Bronchial epithelial cell (primary cell): ENCODE results near the gene TPST2. TPM values are rescaled to one million over a fixed set of nuclear protein-coding genes. Genes with fewer than 3 reads are reported as not detected.

Experiments used
- DNase-seq: peaks from one replicate; pipeline ENCODE4 v3.0.0-alpha.2; 2010; ENCODE audit warnings: low read depth
- FAIRE-seq: peaks from 2 replicates; lab custom pipeline; 2011; peaks lifted over from hg19 to GRCh38; lab: Jason Lieb, UNC
- H3K27me3 ChIP-seq: 2 replicates; pipeline ENCODE4 v1.5.1; 2011; ENCODE audit warnings: low read length; ENCODE audit not compliant: control insufficient read depth, insufficient read depth
- H3K36me3 ChIP-seq: 2 replicates; pipeline ENCODE4 v1.5.1; 2011; ENCODE audit warnings: low read length; ENCODE audit not compliant: control insufficient read depth, insufficient read depth
- H3K4me3 ChIP-seq: 2 replicates; pipeline ENCODE4 v1.5.1; 2011; ENCODE audit warnings: mild to moderate bottlenecking, low read depth, low read length, control low read depth
- total RNA-seq: library from RNA; depleted of rRNA; stranded (reverse); fragments of >200 nt; gene quantifications from 2 replicates; pipeline ENCODE4 v1.2.1, GENCODE V29; 2014
- TF ChIP-seq, protein P1 (sequence below): IDR thresholded peaks from 2 replicates; pipeline ENCODE4 v1.5.1; 2011; ENCODE audit warnings: mild to moderate bottlenecking, moderate library complexity, low read length, control low read depth, inconsistent platforms; ENCODE audit not compliant: insufficient read depth, severe bottlenecking

The TPST2 gene
- total RNA-seq, 1 donor from 2014 or later: 18.4 TPM

DNA sequence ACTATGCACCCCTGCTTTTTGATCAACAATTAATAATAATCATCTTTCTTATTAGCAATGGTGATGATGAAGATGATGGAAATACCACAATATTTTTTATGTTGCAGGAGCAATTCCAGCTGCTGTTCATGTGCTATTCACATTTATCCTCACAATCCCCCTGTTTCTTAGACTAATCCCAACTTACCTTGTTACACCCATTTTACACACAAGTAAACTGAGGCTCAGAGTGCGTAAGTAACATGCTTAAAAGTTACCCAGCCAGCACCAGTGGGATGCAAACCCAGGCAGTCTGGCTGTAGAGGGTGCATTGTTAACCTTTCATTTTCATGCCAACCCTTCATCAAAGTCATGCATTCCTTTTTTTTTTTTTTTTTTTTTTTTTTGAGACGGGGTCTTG lies 30.3 kb upstream of the TPST2 start:
- TF ChIP-seq, protein P1, sequence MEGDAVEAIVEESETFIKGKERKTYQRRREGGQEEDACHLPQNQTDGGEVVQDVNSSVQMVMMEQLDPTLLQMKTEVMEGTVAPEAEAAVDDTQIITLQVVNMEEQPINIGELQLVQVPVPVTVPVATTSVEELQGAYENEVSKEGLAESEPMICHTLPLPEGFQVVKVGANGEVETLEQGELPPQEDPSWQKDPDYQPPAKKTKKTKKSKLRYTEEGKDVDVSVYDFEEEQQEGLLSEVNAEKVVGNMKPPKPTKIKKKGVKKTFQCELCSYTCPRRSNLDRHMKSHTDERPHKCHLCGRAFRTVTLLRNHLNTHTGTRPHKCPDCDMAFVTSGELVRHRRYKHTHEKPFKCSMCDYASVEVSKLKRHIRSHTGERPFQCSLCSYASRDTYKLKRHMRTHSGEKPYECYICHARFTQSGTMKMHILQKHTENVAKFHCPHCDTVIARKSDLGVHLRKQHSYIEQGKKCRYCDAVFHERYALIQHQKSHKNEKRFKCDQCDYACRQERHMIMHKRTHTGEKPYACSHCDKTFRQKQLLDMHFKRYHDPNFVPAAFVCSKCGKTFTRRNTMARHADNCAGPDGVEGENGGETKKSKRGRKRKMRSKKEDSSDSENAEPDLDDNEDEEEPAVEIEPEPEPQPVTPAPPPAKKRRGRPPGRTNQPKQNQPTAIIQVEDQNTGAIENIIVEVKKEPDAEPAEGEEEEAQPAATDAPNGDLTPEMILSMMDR: no peak
- FAIRE-seq (no peak), DNase-seq (no peak)
- Histone ChIP-seq H3K36me3 (no peaks in the 10 kb centered on the region), H3K27me3 (no peaks in the 10 kb centered on the region), H3K4me3 (no peak overlapping the region)

DNA sequence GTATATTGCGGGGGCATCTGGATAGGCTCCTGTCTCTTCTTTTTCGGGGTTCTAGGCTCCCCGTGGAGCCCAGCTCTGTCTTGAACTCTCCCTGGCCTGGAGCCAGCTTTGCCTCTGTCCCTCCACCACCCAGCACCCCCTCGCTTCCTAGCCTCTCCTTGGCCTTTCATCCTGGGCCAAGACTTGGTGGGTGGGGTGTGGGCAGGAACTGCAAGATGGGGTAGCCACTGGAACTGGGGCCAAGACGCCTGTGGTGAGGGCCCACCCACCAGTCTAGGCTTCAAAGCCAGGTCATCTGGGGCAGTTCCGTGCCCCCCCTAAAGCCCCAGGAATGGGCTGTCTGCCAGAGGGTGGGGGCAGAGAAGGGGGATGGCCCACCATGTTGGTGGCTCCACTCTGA lies 29.6 kb upstream of the TPST2 start:
- TF ChIP-seq, protein P1: no peak
- Histone ChIP-seq H3K27me3 (peaks cover 2% of the 10 kb centered on the region), H3K4me3 (no peak overlapping the region), H3K36me3 (no peaks in the 10 kb centered on the region)
- FAIRE-seq: no peak
- no peak for DNase-seq

DNA sequence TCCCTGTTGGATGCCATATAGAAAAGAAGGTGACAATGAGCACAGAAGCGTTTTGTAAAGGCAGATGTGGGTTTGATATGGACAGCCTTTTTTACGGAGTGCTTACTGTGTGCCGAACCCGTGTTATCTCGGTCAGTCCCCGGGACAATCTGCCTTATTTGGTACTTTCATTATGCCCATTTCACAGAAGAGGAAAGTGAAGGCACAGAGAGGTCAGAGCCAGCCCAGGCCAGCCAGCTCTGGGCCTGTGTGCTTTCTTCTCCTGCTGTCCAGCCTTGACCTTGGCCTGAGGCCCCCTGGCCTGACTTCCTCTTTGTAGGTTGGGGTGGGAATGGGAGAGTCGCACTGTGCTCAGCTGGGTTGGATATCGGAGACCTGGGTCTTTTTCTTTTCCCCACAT lies 28.5 kb upstream of the TPST2 start:
- no peak for FAIRE-seq
- DNase-seq: no peak
- Histone ChIP-seq H3K4me3 (no peak overlapping the region), H3K27me3 (peaks cover 2% of the 10 kb centered on the region), H3K36me3 (no peaks in the 10 kb centered on the region)
- TF ChIP-seq, protein P1: no peak

DNA sequence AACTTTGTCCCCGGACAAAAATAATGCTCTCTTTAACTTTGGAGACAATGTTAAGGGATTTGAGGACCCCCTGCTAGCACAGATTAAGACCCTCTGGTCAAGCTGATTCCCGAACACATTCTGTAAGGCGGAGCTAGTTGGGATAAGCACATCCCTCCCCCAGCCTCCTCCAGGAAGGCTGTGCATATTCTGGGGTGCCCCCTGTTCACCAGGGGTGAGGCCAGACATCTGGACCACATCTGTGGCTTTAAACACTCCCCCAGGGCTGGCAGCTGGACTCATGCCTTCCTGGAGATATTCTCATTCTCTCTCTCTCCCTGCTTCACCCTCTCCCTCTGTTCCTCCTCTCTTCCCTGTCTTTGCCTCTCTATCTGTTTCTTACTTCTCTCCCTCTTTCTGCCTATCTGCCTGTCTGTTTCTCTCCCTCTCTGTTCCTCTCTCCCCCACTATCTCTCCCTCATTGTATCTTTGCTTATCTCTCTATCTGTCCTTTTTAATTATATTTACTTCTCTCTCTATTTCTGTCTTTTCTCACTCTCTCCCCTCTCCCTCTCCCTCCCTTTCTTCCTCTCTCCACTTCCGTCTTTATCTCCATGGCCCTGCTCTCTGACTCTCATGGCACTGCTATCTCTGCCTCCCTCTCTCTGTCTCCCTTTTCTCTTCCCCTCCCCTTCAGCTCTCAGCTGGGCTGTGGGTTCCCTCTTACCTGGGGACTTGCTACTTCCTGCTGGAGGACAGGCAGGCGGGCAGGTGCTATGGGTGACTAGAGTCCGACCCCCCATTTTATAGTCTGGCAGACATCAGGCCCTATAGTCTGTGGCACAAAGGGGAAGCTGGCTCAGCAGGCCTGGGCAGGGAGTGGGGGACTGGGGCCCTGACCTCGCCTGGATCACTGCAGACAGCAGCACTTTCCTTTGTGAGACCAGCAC lies 27.6 kb upstream of the TPST2 start, which contains the start of gene CRYBB1:
CRYBB1 (minus strand) TSS at position 757 of the 929 bp plus-strand sequence. CDS start 1,708 bp downstream, outside the sequence.
- H3K27me3 ChIP-seq: peaks cover 2% of the 10 kb centered on the region
- H3K36me3 ChIP-seq: no peaks in the 10 kb centered on the region
- no peak within 1 kb of the TSS for H3K4me3 ChIP-seq
- TF ChIP-seq, protein P1: no peak
- no peak for FAIRE-seq
- no peak for DNase-seq

DNA sequence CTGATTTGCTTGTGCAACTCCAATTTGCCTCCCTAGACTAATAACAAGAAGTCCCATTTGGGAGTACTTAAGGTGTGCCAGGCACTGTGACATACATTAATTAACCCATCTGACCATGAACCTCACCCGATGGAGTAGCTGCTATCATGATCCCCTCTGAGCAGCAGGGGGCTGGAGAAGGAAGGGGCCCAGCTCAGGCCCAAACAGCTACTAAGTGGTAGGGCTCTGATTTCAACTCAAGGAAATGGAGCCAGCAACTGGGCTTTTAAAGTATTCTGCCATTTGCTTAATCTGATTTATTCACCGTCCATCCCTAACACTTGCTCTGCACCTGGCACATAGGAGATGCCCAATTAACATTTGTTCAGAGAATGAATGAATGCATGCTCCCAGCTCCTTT lies 26.7 kb upstream of the TPST2 start:
- TF ChIP-seq, protein P1: no peak
- FAIRE-seq (no peak), DNase-seq (no peak)
- Histone ChIP-seq H3K4me3 (no peak overlapping the region), H3K27me3 (peaks cover 2% of the 10 kb centered on the region), H3K36me3 (no peaks in the 10 kb centered on the region)
